SK-N-SH treated with all-trans-retinoic acid at 6 μM for 48 hours (cell line): ENCODE results near the gene PIGU.

Experiments
- BACH2 ChIP-seq: fragments of 250-450 bp; sonication (Bioruptor Pico); IDR thresholded peaks from 2 replicates; pipeline ENCODE4 v1.9.0; 2021; ENCODE audit warnings: mild to moderate bottlenecking, borderline replicate concordance
- CSDC2 ChIP-seq: fragments of 250-450 bp; sonication (Bioruptor Pico); IDR thresholded peaks from 2 replicates; pipeline ENCODE4 v1.5.0; 2020; ENCODE audit warnings: mild to moderate bottlenecking, moderate library complexity
- CSRNP3 ChIP-seq: fragments of 250-450 bp; sonication (Bioruptor Pico); IDR thresholded peaks from 2 replicates; pipeline ENCODE4 v1.5.1; 2021; ENCODE audit warnings: mild to moderate bottlenecking, moderate library complexity
- ESRRG ChIP-seq: fragments of 250-450 bp; sonication (Bioruptor Pico); IDR thresholded peaks from 2 replicates; pipeline ENCODE4 v1.6.1; 2021; ENCODE audit warnings: mild to moderate bottlenecking
- ISL1 ChIP-seq: fragments of 250-450 bp; sonication (Bioruptor Pico); IDR thresholded peaks from 2 replicates; pipeline ENCODE4 v2.1.2; 2022; ENCODE audit warnings: mild to moderate bottlenecking, moderate library complexity
- PATZ1 ChIP-seq: fragments of 250-450 bp; sonication (Bioruptor Pico); IDR thresholded peaks from 2 replicates; pipeline ENCODE4 v1.8.0; 2020; ENCODE audit warnings: mild to moderate bottlenecking, moderate library complexity, borderline replicate concordance
- POU6F1 ChIP-seq: fragments of 250-450 bp; sonication (Bioruptor Pico); IDR thresholded peaks from 2 replicates; pipeline ENCODE4 v1.8.0; 2021; ENCODE audit warnings: low read depth, mild to moderate bottlenecking, moderate library complexity, borderline replicate concordance
- RARB ChIP-seq: fragments of 250-450 bp; sonication (Bioruptor Pico); IDR thresholded peaks from 2 replicates; pipeline ENCODE4 v1.8.0; 2021; ENCODE audit warnings: mild to moderate bottlenecking, moderate library complexity
- SNAI2 ChIP-seq: fragments of 250-450 bp; sonication (Bioruptor Pico); IDR thresholded peaks from 2 replicates; pipeline ENCODE4 v1.5.0; 2020; ENCODE audit warnings: mild to moderate bottlenecking, moderate library complexity
- TOX ChIP-seq: fragments of 250-450 bp; sonication (Bioruptor Pico); IDR thresholded peaks from 2 replicates; pipeline ENCODE4 v1.8.0; 2021; ENCODE audit warnings: mild to moderate bottlenecking, moderate library complexity, borderline replicate concordance
- ZFP3 ChIP-seq: fragments of 250-450 bp; sonication (Bioruptor Pico); IDR thresholded peaks from 2 replicates; pipeline ENCODE4 v1.5.0; 2020; ENCODE audit warnings: mild to moderate bottlenecking, moderate library complexity
- ZFP30 ChIP-seq: fragments of 450-650 bp; formaldehyde crosslinking; IDR thresholded peaks from 2 replicates; pipeline ENCODE4 v1.5.0; 2022; ENCODE audit warnings: mild to moderate bottlenecking, moderate library complexity
- ZNF565 ChIP-seq: fragments of 450-650 bp; formaldehyde crosslinking; conservative IDR thresholded peaks from 2 replicates; pipeline ENCODE4 v1.5.0; 2020; ENCODE audit warnings: low read depth, mild to moderate bottlenecking, moderate library complexity
- ZNF70 ChIP-seq: fragments of 450-650 bp; formaldehyde crosslinking; IDR thresholded peaks from 2 replicates; pipeline ENCODE4 v1.5.0; 2020; ENCODE audit warnings: mild to moderate bottlenecking, moderate library complexity

GRCh38 chr20:34560141-34560523 is 116.8 kb downstream of the PIGU start:
- TF ChIP-seq ZFP30 (CRISPR knock-in tag) (no peak), ISL1 (CRISPR knock-in tag) (no peak), BACH2 (CRISPR knock-in tag) (no peak), CSDC2 (CRISPR knock-in tag) (no peak), RARB (CRISPR knock-in tag) (no peak), PATZ1 (no peak), ZNF565 (CRISPR knock-in tag) (no peak), ZNF70 (no peak), ZFP3 (CRISPR knock-in tag) (no peak), TOX (CRISPR knock-in tag) (no peak), CSRNP3 (CRISPR knock-in tag) (no peak), ESRRG (CRISPR knock-in tag) (no peak), SNAI2 (CRISPR knock-in tag) (no peak), POU6F1 (CRISPR knock-in tag) (no peak)
